Measurements from ENCODE around the gene NOTCH1.

NOTCH1 gene

GRCh38 chr9:136457326-136457725 lies 88.5 kb downstream of the NOTCH1 start:
- no peak for FAIRE-seq

- no peak for FAIRE-seq
These were observed 89.6 kb downstream of the NOTCH1 start for GRCh38 chr9:136456258-136456657.

GRCh38 chr9:136455043-136456002 lies 90.5 kb downstream of the NOTCH1 start:
- no peak for FAIRE-seq

- no peak for FAIRE-seq
These were observed 91.6 kb downstream of the NOTCH1 start for GRCh38 chr9:136454026-136454796.

GRCh38 chr9:136453326-136453725 lies 92.5 kb downstream of the NOTCH1 start:
- no peak for FAIRE-seq

GRCh38 chr9:136451221-136451877 lies 94.5 kb downstream of the NOTCH1 start:
- FAIRE-seq, result no peak

- FAIRE-seq, result no peak
These were observed 97.2 kb downstream of the NOTCH1 start for GRCh38 chr9:136448655-136449054.

GRCh38 chr9:136447173-136447778 lies 98.6 kb downstream of the NOTCH1 start:
- no peak for FAIRE-seq

GRCh38 chr9:136445799-136446198 lies 100.0 kb downstream of the NOTCH1 start:
- no peak for FAIRE-seq
